H1 (cell line): ENCODE data around the gene PPP1R1C. TPM values are rescaled to one million over a fixed set of nuclear protein-coding genes. Genes with fewer than 3 reads are reported as not detected.

Experiments used
- CTCF ChIA-PET: fragments of 300-600 bp; sonication (Branson Sonifier 250); formaldehyde crosslinking; loops from one replicate; lab custom pipeline; 2021; ENCODE audit not compliant: partially characterized antibody; lab: Charles Lee
- POLR2A ChIA-PET: fragments of 300-600 bp; sonication (Branson Sonifier 250); formaldehyde crosslinking; loops from one replicate; lab custom pipeline; 2021; ENCODE audit warnings: inconsistent platforms; ENCODE audit not compliant: partially characterized antibody; lab: Charles Lee
- DNase-seq, 2 experiments: peaks; one replicate each; pipeline versions ENCODE4 v3.0.0 to v3.0.0-alpha.2; 2010 to 2022; ENCODE audit warnings: low spot score in 2 of 2, low read depth in 1 of 2, mixed read lengths in 1 of 2
- FAIRE-seq: peaks from 2 replicates; lab custom pipeline; 2011; peaks lifted over from hg19 to GRCh38; lab: Jason Lieb, UNC
- H2AFZ ChIP-seq: 2 replicates; pipeline ENCODE4 v1.8.1; 2012; ENCODE audit warnings: low read length, inconsistent platforms
- H2AK5ac ChIP-seq: 2 replicates; pipeline ENCODE4 v1.6.1; 2013; ENCODE audit warnings: low read depth, low read length
- H2BK120ac ChIP-seq: replicated peaks from 2 replicates; pipeline ENCODE3; 2013; ENCODE audit warnings: low read depth, low read length, inconsistent platforms
- H2BK12ac ChIP-seq: 2 replicates; pipeline ENCODE4 v1.6.1; 2013; ENCODE audit warnings: low read depth, low read length
- H2BK15ac ChIP-seq: 2 replicates; pipeline ENCODE4 v1.6.1; 2013; ENCODE audit warnings: low read length
- H2BK20ac ChIP-seq: 2 replicates; pipeline ENCODE4 v1.6.1; 2013; ENCODE audit warnings: low read length
- H2BK5ac ChIP-seq: 2 replicates; pipeline ENCODE4 v1.6.1; 2013; ENCODE audit warnings: low read depth, low read length
- H3K14ac ChIP-seq: 2 replicates; pipeline ENCODE4 v1.6.1; 2013; ENCODE audit warnings: inconsistent platforms; ENCODE audit not compliant: insufficient read length
- H3K18ac ChIP-seq: 2 replicates; pipeline ENCODE4 v1.6.1; 2013; ENCODE audit warnings: low read length; ENCODE audit errors: extremely low read depth
- H3K23ac ChIP-seq: 2 replicates; pipeline ENCODE4 v1.6.1; 2013; ENCODE audit warnings: inconsistent platforms; ENCODE audit not compliant: insufficient read length
- H3K23me2 ChIP-seq: 2 replicates; pipeline ENCODE4 v1.6.1; 2013; ENCODE audit warnings: low read depth, low read length
- H3K27ac ChIP-seq: 2 replicates; pipeline ENCODE4 v1.6.1; 2011; ENCODE audit warnings: low read depth, low read length, inconsistent platforms
- H3K27me3 ChIP-seq, 4 experiments: replicated peaks in 1 of 4; 1 replicate in 1 of 4; 2 replicates in 3 of 4; pipeline versions ENCODE4 v1.6.1 to v1.8.1; 2011 to 2013; ENCODE audit warnings: low read length in 3 of 4, mild to moderate bottlenecking in 3 of 4, inconsistent platforms in 2 of 4, mixed read lengths in 2 of 4, moderate library complexity in 1 of 4; ENCODE audit not compliant: control insufficient read depth in 3 of 4, insufficient read depth in 3 of 4; ENCODE audit errors: extremely low read depth in 1 of 4
- H3K36me3 ChIP-seq, 4 experiments: 2 replicates each; pipeline versions ENCODE4 v1.6.1 to v1.8.1; 2011 to 2013; ENCODE audit warnings: mild to moderate bottlenecking in 4 of 4, low read length in 3 of 4, moderate library complexity in 2 of 4, control low read depth in 1 of 4, inconsistent platforms in 1 of 4; ENCODE audit not compliant: insufficient read depth in 4 of 4, control insufficient read depth in 2 of 4
- H3K4ac ChIP-seq: replicated peaks from 2 replicates; pipeline ENCODE3; 2013; ENCODE audit warnings: low read length, low read depth, mixed read lengths, inconsistent platforms; ENCODE audit not compliant: insufficient read length
- H3K4me1 ChIP-seq, 4 experiments: replicated peaks in 1 of 4; 1 replicate in 1 of 4; 2 replicates in 3 of 4; pipeline versions ENCODE4 v1.6.1 to v1.8.1; 2011 to 2013; ENCODE audit warnings: low read length in 3 of 4, inconsistent platforms in 2 of 4, mixed read lengths in 1 of 4; ENCODE audit not compliant: insufficient read depth in 4 of 4, control insufficient read depth in 3 of 4
- H3K4me2 ChIP-seq, 2 experiments: 2 replicates each; pipeline versions ENCODE4 v1.6.1 to v1.8.1; 2011 to 2013; ENCODE audit warnings: low read depth in 2 of 2, low read length in 2 of 2, control low read depth in 1 of 2, inconsistent platforms in 1 of 2, mild to moderate bottlenecking in 1 of 2; ENCODE audit not compliant: insufficient read depth in 1 of 2
- H3K4me3 ChIP-seq, 4 experiments: fragments of 200-600, 300-600 bp in 1 of 4; sonication (generic), shearing (Covaris generic), sonication (Bioruptor Twin) in 1 of 4; 2 replicates each; pipeline versions ENCODE4 v1.5.1 to v1.8.1; 2011 to 2016; ENCODE audit warnings: low read length in 4 of 4, low read depth in 3 of 4, control low read depth in 2 of 4, inconsistent platforms in 2 of 4, mild to moderate bottlenecking in 2 of 4, mixed read lengths in 1 of 4, moderate library complexity in 1 of 4; ENCODE audit not compliant: insufficient read depth in 2 of 4; ENCODE audit errors: extremely low read depth in 1 of 4
- H3K56ac ChIP-seq: replicated peaks from 2 replicates; pipeline ENCODE3; 2013; ENCODE audit warnings: low read depth, mild to moderate bottlenecking, mixed read lengths, low read length, inconsistent platforms; ENCODE audit not compliant: insufficient read length
- H3K79me1 ChIP-seq: 2 replicates; pipeline ENCODE4 v1.6.1; 2013; ENCODE audit warnings: low read depth, low read length, control low read depth
- H3K79me2 ChIP-seq, 2 experiments: 2 replicates each; pipeline versions ENCODE4 v1.6.1 to v1.8.1; 2012 to 2013; ENCODE audit warnings: low read length in 2 of 2, mild to moderate bottlenecking in 2 of 2, inconsistent platforms in 1 of 2; ENCODE audit not compliant: insufficient read depth in 2 of 2, control insufficient read depth in 1 of 2
- H3K9ac ChIP-seq, 4 experiments: replicated peaks in 1 of 4; 1 replicate in 1 of 4; 2 replicates in 3 of 4; pipeline versions ENCODE4 v1.6.1 to v1.8.1; 2011 to 2013; ENCODE audit warnings: low read depth in 3 of 4, low read length in 3 of 4, control low read depth in 2 of 4, mild to moderate bottlenecking in 2 of 4, moderate library complexity in 2 of 4, inconsistent platforms in 1 of 4; ENCODE audit errors: extremely low read depth in 1 of 4
- H3K9me3 ChIP-seq, 2 experiments: 2 replicates each; pipeline versions ENCODE4 v1.6.1 to v1.8.1; 2012 to 2013; ENCODE audit warnings: mild to moderate bottlenecking in 2 of 2, moderate library complexity in 2 of 2, control low read depth in 1 of 2, inconsistent platforms in 1 of 2, low read depth in 1 of 2, low read length in 1 of 2, mixed read lengths in 1 of 2; ENCODE audit not compliant: insufficient read depth in 2 of 2
- H4K20me1 ChIP-seq, 2 experiments: replicated peaks in 1 of 2; 2 replicates each; pipeline versions ENCODE3 to v1.8.1; 2011 to 2013; ENCODE audit warnings: inconsistent platforms in 2 of 2, low read length in 2 of 2, mild to moderate bottlenecking in 1 of 2; ENCODE audit not compliant: insufficient read depth in 2 of 2, control insufficient read depth in 1 of 2
- H4K5ac ChIP-seq: 2 replicates; pipeline ENCODE4 v1.6.1; 2013; ENCODE audit warnings: low read length, low read depth, mixed read lengths, inconsistent platforms; ENCODE audit not compliant: insufficient read length
- H4K8ac ChIP-seq: 2 replicates; pipeline ENCODE4 v1.8.0; 2013; ENCODE audit warnings: mild to moderate bottlenecking, moderate library complexity, low read length, inconsistent platforms; ENCODE audit not compliant: insufficient read depth; ENCODE audit errors: extremely low read depth
- H4K91ac ChIP-seq: replicated peaks from 2 replicates; pipeline ENCODE3; 2013; ENCODE audit warnings: low read length, mixed read lengths, inconsistent platforms; ENCODE audit not compliant: insufficient read length
- CTCF ChIP-seq, 3 experiments: IDR thresholded peaks; 1 replicate in 2 of 3; 2 replicates in 1 of 3; pipeline versions ENCODE4 v1.5.1 to v1.6.1; 2011; ENCODE audit warnings: low read length in 3 of 3, mild to moderate bottlenecking in 3 of 3, inconsistent platforms in 2 of 3, low read depth in 1 of 3, moderate library complexity in 1 of 3; ENCODE audit not compliant: insufficient read depth in 1 of 3; ENCODE audit errors: control extremely low read depth in 1 of 3
- MAFK ChIP-seq: IDR thresholded peaks from 2 replicates; pipeline ENCODE4 v1.6.1; 2012; ENCODE audit warnings: low read depth, mild to moderate bottlenecking, improper control_type of control experiment, low read length
- SIRT6 ChIP-seq: IDR thresholded peaks from one replicate; pipeline ENCODE4 v1.7.1; 2012; ENCODE audit warnings: low read length, inconsistent platforms
- SRF ChIP-seq: IDR thresholded peaks from 2 replicates; pipeline ENCODE4 v1.6.1; 2011; ENCODE audit warnings: mild to moderate bottlenecking, low read depth, low read length, moderate library complexity
- TEAD4 ChIP-seq: IDR thresholded peaks from 2 replicates; pipeline ENCODE4 v1.6.1; 2012; ENCODE audit warnings: low read depth, low read length, inconsistent platforms, mixed read lengths
- YY1 ChIP-seq: IDR thresholded peaks from 2 replicates; pipeline ENCODE4 v1.6.1; 2011; ENCODE audit warnings: low read depth, mild to moderate bottlenecking, low read length
- polyA plus RNA-seq, 7 experiments: library from polyadenylated mRNA; depleted of rRNA in 3 of 7; stranded (reverse) in 5 of 7; unstranded in 2 of 7; fragments of >200 nt in 5 of 7; fragments of 200-250 nt in 2 of 7; gene quantifications; 1 replicate in 5 of 7; 2 replicates in 1 of 7; 4 replicates in 1 of 7; pipeline versions ENCODE4 v1.2.1 to v1.2.3, GENCODE V29; 2011 to 2013; ENCODE audit warnings: missing spikeins in 2 of 7, mixed read lengths in 2 of 7
- total RNA-seq: library from RNA; stranded (reverse); fragmentation: NEBNext Ultra II Directional; extraction: Animal tissue kit (Norgen Biotek cat#: 25700); gene quantifications from 2 replicates; pipeline ENCODE4 v1.2.1, GENCODE V29; 2021
- TF ChIP-seq, protein P1 (sequence below): IDR thresholded peaks from 2 replicates; pipeline ENCODE4 v1.6.1; 2011; ENCODE audit warnings: low read length, improper control_type of control experiment

Gene PPP1R1C
- total and polyA plus RNA-seq, 2 of the 8 experiments (the other 6 are each of a cell fraction or from before 2014, with no cell fraction given) = 1.3 to 5.3 TPM

DNA sequence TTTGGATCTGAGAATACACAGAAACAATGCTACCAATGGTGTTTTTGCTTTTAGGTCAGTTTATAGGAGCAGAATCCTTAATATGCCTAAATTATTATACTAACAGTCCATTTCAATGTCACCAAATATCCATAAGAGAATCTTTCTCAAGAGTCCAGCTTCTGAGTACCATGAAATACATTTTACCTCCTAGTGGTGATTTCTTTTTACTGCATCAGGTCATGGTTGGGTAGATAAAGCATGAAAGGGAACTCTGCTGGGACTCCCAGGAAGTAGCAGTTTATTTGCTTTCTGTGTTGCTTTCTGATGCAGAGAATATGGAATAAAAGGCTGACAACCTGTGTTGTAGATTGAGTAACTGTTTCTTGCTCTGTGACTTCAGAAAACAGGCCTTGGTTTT is 115.6 kb downstream of the PPP1R1C start:
- no peak overlapping the region for H3K56ac ChIP-seq
- H3K18ac ChIP-seq = no peak overlapping the region
- TF ChIP-seq SRF (no peak), TEAD4 (no peak), SIRT6 (no peak), MAFK (no peak), CTCF (IDR thresholded peaks at IDR 0.05; ENCODE audit: control extremely low read depth in 1 of 3, insufficient read depth in 1 of 3, low read depth in 1 of 3, low read length in 3 of 3) (peak in 1 of 3 experiments; percentile 42; a peak in 2 of 4 replicates), YY1 (no peak)
- TF ChIP-seq, protein P1, sequence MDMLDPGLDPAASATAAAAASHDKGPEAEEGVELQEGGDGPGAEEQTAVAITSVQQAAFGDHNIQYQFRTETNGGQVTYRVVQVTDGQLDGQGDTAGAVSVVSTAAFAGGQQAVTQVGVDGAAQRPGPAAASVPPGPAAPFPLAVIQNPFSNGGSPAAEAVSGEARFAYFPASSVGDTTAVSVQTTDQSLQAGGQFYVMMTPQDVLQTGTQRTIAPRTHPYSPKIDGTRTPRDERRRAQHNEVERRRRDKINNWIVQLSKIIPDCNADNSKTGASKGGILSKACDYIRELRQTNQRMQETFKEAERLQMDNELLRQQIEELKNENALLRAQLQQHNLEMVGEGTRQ = no peak
- H4K20me1 ChIP-seq = no peaks in the 10 kb centered on the region
- H3K14ac ChIP-seq = no peak overlapping the region
- POLR2A ChIA-PET = no interaction called here
- no peak overlapping the region for H4K91ac ChIP-seq
- H3K79me1 ChIP-seq = no peaks in the 10 kb centered on the region
- no peak overlapping the region for H3K23ac ChIP-seq
- no peak overlapping the region for H3K9ac ChIP-seq
- H3K27me3 ChIP-seq = no peaks in the 10 kb centered on the region
- no peak overlapping the region for H3K4ac ChIP-seq
- no peak overlapping the region for H2BK20ac ChIP-seq
- 0 out of 2 replicates have a peak overlapping the region, but pooled peaks have one; percentile 7 for H2BK12ac ChIP-seq
- H3K79me2 ChIP-seq = no peaks in the 10 kb centered on the region
- no peak overlapping the region; the same call in 1 of the 2 replicates for H2BK5ac ChIP-seq
- no peak overlapping the region for H3K27ac ChIP-seq
- H3K23me2 ChIP-seq = no peaks in the 10 kb centered on the region
- peaks cover 0 to 2% (median 0%) of the 10 kb centered on the region in 4 experiments; a peak in 1 of 7 replicates for H3K4me1 ChIP-seq
- no peak overlapping the region for H2BK120ac ChIP-seq
- H4K5ac ChIP-seq = no peak overlapping the region
- no peaks in the 10 kb centered on the region for H3K36me3 ChIP-seq
- no peak overlapping the region for H3K4me2 ChIP-seq
- no peak overlapping the region for H3K4me3 ChIP-seq
- FAIRE-seq = no peak
- peak overlapping the region; percentile 56; the same call in 1 of the 2 replicates for H2AFZ ChIP-seq
- H4K8ac ChIP-seq = no peak overlapping the region
- no peaks in the 10 kb centered on the region for H3K9me3 ChIP-seq
- no peak overlapping the region for H2BK15ac ChIP-seq
- no peak for DNase-seq
- no peak overlapping the region for H2AK5ac ChIP-seq
- CTCF ChIA-PET = interaction anchor here (1.0 to 1.4 kb wide), 6 partner anchors 9 to 40 kb away, joined by 3 to 6 read pairs (median 4); no protein-coding TSS in a partner anchor
